GM12878 (cell line): ENCODE measurements around the gene HOXB1. TPM values are rescaled to one million over a fixed set of nuclear protein-coding genes. Genes with fewer than 3 reads are reported as not detected.
"Not testable (repeated sequence)": the region's sequence is repeated elsewhere in the genome, so short reads cannot be mapped to it uniquely, and the experiment has no call there.

ENCODE experiments used
- ATAC-seq: fragments of 200-7000 bp; cut with Tn5 transposase; 3 replicates; pipeline ENCODE4 v1.9.1; 2020; ENCODE audit warnings: mild to moderate bottlenecking, moderate library complexity
- BruUV-seq: library from RNA; stranded (reverse); fragments of 400-500 nt; replicated peaks from 2 replicates; lab custom pipeline; 2021; lab: Mats Ljungman, UMichigan
- CTCF ChIA-PET: fragments of 300-600 bp; sonication (Branson Sonifier 250); formaldehyde crosslinking; extraction: SDS; loops from one replicate; lab custom pipeline; 2021; ENCODE audit warnings: inconsistent platforms; lab: Yijun Ruan, JAX
- POLR2A ChIA-PET: fragments of 350-600 bp; formaldehyde crosslinking; extraction: SDS; loops from one replicate; lab custom pipeline; 2021; ENCODE audit warnings: inconsistent platforms; lab: Charles Lee
- RAD21 ChIA-PET: fragments of 300-600 bp; sonication (Branson Sonifier 250); formaldehyde crosslinking; loops from one replicate; lab custom pipeline; 2023; ENCODE audit warnings: antibody characterized with exemption; ENCODE audit not compliant: unreplicated experiment; lab: Charles Lee
- SMC1A ChIA-PET: fragments of 300-600 bp; sonication (Branson Sonifier 250); formaldehyde crosslinking; loops from one replicate; lab custom pipeline; 2023; ENCODE audit not compliant: unreplicated experiment, uncharacterized antibody; lab: Charles Lee
- DNase-seq: peaks from one replicate; pipeline ENCODE4 v3.0.0-alpha.2; 2011; ENCODE audit warnings: low read depth, low spot score
- FAIRE-seq: peaks from 3 replicates; lab custom pipeline; 2011; peaks lifted over from hg19 to GRCh38; lab: Jason Lieb, UNC
- H2AFZ ChIP-seq: 2 replicates; pipeline ENCODE4 v1.6.0; 2011; ENCODE audit warnings: low read depth, low read length, control low read depth; ENCODE audit not compliant: control insufficient read depth
- H3K27ac ChIP-seq: 2 replicates; pipeline ENCODE4 v1.5.1; 2011; ENCODE audit warnings: control low read depth; ENCODE audit not compliant: control insufficient read depth, insufficient read depth
- H3K27me3 ChIP-seq, 2 experiments: replicated peaks in 1 of 2; 2 replicates each; pipeline versions ENCODE4 v1.6.0 to v1.6.1; 2011; ENCODE audit warnings: low read length in 1 of 2; ENCODE audit not compliant: control insufficient read depth in 2 of 2, insufficient read depth in 2 of 2
- H3K36me3 ChIP-seq, 2 experiments: 2 replicates each; pipeline ENCODE4 v1.5.1; 2011; ENCODE audit warnings: low read length in 1 of 2; ENCODE audit not compliant: control insufficient read depth in 2 of 2, insufficient read depth in 2 of 2
- H3K4me1 ChIP-seq: 2 replicates; pipeline ENCODE4 v1.6.1; 2011; ENCODE audit warnings: mild to moderate bottlenecking, low read length, moderate library complexity, mixed read lengths; ENCODE audit not compliant: control insufficient read depth, insufficient read depth
- H3K4me2 ChIP-seq: 2 replicates; pipeline ENCODE4 v1.6.0; 2011; ENCODE audit warnings: control low read depth; ENCODE audit not compliant: control insufficient read depth, insufficient read depth
- H3K4me3 ChIP-seq: fragments of 200-600 bp; sonication (generic); 2 replicates; pipeline ENCODE4 v1.5.1; 2016
- H3K79me2 ChIP-seq: 2 replicates; pipeline ENCODE4 v1.6.0; 2011; ENCODE audit warnings: low read length; ENCODE audit not compliant: control insufficient read depth, insufficient read depth
- H3K9ac ChIP-seq: 2 replicates; pipeline ENCODE4 v1.8.0; 2011; ENCODE audit warnings: low read length, control low read depth, mixed read lengths; ENCODE audit not compliant: control insufficient read depth, insufficient read depth
- H3K9me3 ChIP-seq: replicated peaks from 3 replicates; pipeline ENCODE4 v1.5.1; 2011; ENCODE audit warnings: mild to moderate bottlenecking, low read length; ENCODE audit not compliant: control insufficient read depth, insufficient read depth
- H4K20me1 ChIP-seq: 2 replicates; pipeline ENCODE4 v1.6.0; 2011; ENCODE audit not compliant: control insufficient read depth, insufficient read depth
- WGBS: methylation state at CpG from one replicate; pipeline ENCODE4 v1.1.6; 2016; ENCODE audit warnings: low lambda C conversion rate; ENCODE audit not compliant: insufficient replicate concordance, insufficient coverage; ENCODE audit errors: missing lambda C conversion rate; 5-methylcytosine and 5-hydroxymethylcytosine counted together
- in situ Hi-C: fragments of 300-500 bp; cut with MboI; formaldehyde crosslinking; loops from 9 replicates; pipeline ENCODE4 v1.14.3; 2018; ENCODE audit warnings: mixed read lengths
- intact Hi-C: fragments of 100-400 bp; cut with micrococcal nuclease; formaldehyde crosslinking; loops from one replicate; pipeline ENCODE4 v1.14.2; 2022; ENCODE audit not compliant: unreplicated experiment
- polyA plus RNA-seq, 11 experiments: library from polyadenylated mRNA; depleted of rRNA in 4 of 11; unstranded in 6 of 11; stranded (reverse) in 5 of 11; fragments of >200 nt; fragmentation: Nextera tagmentation in 4 of 11; fragmentation: Illumina TruSeq in 1 of 11; extraction: Ambion mirVana in 4 of 11; extraction: Trizol in 1 of 11; gene quantifications; 1 replicate in 1 of 11; 2 replicates in 10 of 11; pipeline versions ENCODE4 v1.2.1 to v1.2.3, GENCODE V29; 2011 to 2016; ENCODE audit warnings: inconsistent platforms in 2 of 11, missing spikeins in 2 of 11, low read depth in 1 of 11
- total RNA-seq, 4 experiments: library from RNA; depleted of rRNA in 3 of 4; stranded (reverse); fragments of >200 nt in 3 of 4; fragmentation: Illumina TruSeq in 1 of 4; extraction: Trizol in 1 of 4; gene quantifications; 2 replicates each; pipeline versions ENCODE4 v1.2.1 to v1.2.3, GENCODE V29; 2013 to 2021
- TF ChIP-seq, protein P1 (sequence below): fragments of 450-650 bp; conservative IDR thresholded peaks from 2 replicates; pipeline ENCODE4 v1.6.1; 2017; ENCODE audit warnings: mild to moderate bottlenecking, moderate library complexity
- TF ChIP-seq, protein P2 (sequence below): IDR thresholded peaks from 2 replicates; pipeline ENCODE4 v1.6.1; 2011; ENCODE audit warnings: borderline replicate concordance, low read depth, mild to moderate bottlenecking, moderate library complexity, mixed read lengths, low read length; ENCODE audit not compliant: insufficient read depth; ENCODE audit errors: extremely low read length

Gene HOXB1
- total and polyA plus RNA-seq, 10 of the 15 experiments (the other 5 are each of a cell fraction or from before 2014, with no cell fraction given), result not detected

DNA sequence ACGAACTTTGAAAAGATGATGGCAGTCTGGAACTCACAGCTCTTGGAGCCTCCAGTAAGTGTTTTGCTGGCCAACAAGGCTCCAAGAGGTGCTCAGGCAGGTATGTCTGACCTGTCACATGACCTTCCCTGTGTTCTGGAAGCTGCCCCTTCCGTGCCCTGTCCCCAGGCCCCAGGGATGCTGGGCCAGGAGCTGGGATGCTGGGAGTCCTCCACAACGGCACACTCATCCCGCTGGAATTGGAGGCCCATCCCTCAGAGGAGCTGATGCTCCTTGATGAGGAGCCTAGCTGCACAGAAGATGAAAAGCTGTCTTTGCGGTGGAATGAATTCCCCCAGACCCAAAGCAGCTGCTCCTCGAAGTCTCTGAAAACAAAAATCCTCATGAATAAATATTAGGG lies 47.8 kb downstream of the HOXB1 start:
- Histone ChIP-seq H3K27me3 (no peaks in the 10 kb centered on the region), H3K36me3 (no peaks in the 10 kb centered on the region), H3K4me2 (no peak overlapping the region), H2AFZ (no peak overlapping the region), H3K9ac (no peak overlapping the region), H4K20me1 (no peaks in the 10 kb centered on the region), H3K27ac (no peak overlapping the region), H3K79me2 (no peaks in the 10 kb centered on the region), H3K9me3 (no peaks in the 10 kb centered on the region), H3K4me1 (peaks cover 25% of the 10 kb centered on the region), H3K4me3 (no peak overlapping the region)
- FAIRE-seq, result no peak
- ChIA-PET SMC1A (interaction anchor here (0.8 to 3.5 kb wide), 9 partner anchors 9 to 149 kb away, joined by 3 to 17 read pairs (median 5); no protein-coding TSS in a partner anchor), RAD21 (interaction anchor here (0.7 to 1.7 kb wide), 9 partner anchors 9 to 371 kb away, joined by 3 to 9 read pairs (median 3); no protein-coding TSS in a partner anchor), CTCF (interaction anchor here (0.6 to 2.9 kb wide), 8 partner anchors 9 to 593 kb away, joined by 4 to 13 read pairs (median 6); partner anchors contain the start of gene HOXB5), POLR2A (interaction anchor here (1.1 kb wide), 1 partner anchor 41 kb away, joined by 3 read pairs; no protein-coding TSS in a partner anchor)
- no peak for DNase-seq
- WGBS, result 57% methylated on average over 6 of the region's 6 CpGs
- no peak for ATAC-seq
- intact Hi-C loops (no loop called here), in situ Hi-C loops (no loop called here)
- BruUV-seq, result no TSS peak
- TF ChIP-seq, protein P1, sequence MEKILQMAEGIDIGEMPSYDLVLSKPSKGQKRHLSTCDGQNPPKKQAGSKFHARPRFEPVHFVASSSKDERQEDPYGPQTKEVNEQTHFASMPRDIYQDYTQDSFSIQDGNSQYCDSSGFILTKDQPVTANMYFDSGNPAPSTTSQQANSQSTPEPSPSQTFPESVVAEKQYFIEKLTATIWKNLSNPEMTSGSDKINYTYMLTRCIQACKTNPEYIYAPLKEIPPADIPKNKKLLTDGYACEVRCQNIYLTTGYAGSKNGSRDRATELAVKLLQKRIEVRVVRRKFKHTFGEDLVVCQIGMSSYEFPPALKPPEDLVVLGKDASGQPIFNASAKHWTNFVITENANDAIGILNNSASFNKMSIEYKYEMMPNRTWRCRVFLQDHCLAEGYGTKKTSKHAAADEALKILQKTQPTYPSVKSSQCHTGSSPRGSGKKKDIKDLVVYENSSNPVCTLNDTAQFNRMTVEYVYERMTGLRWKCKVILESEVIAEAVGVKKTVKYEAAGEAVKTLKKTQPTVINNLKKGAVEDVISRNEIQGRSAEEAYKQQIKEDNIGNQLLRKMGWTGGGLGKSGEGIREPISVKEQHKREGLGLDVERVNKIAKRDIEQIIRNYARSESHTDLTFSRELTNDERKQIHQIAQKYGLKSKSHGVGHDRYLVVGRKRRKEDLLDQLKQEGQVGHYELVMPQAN, result no peak
- TF ChIP-seq, protein P2, sequence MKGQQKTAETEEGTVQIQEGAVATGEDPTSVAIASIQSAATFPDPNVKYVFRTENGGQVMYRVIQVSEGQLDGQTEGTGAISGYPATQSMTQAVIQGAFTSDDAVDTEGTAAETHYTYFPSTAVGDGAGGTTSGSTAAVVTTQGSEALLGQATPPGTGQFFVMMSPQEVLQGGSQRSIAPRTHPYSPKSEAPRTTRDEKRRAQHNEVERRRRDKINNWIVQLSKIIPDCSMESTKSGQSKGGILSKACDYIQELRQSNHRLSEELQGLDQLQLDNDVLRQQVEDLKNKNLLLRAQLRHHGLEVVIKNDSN, result peak; percentile 27

DNA sequence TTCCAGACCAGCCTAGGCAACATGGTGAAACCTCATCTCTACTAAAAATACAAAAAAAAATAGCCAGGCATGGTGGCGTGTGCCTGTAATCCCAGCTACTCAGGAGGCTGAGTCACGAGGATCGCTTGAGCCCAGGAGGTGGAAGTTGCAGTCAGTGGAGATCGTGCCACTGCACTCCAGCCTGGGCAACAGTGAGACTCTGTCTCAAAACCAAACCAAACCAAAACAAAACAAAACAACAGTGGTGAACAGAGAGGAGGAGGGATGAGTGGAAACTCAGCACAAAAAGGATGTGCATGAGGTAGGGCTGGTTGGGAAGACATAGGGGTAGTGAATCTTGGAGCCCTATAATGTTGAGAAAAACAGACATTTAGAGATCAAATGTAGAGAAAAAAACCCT lies 48.5 kb downstream of the HOXB1 start:
- H3K4me3 ChIP-seq, FAIRE-seq, H3K4me2 ChIP-seq, DNase-seq, H3K36me3 ChIP-seq, H3K9ac ChIP-seq, BruUV-seq, H2AFZ ChIP-seq, ATAC-seq, in situ Hi-C loops, H4K20me1 ChIP-seq, H3K9me3 ChIP-seq, intact Hi-C loops, H3K27ac ChIP-seq, H3K27me3 ChIP-seq, H3K79me2 ChIP-seq: not testable (repeated sequence)
- ChIA-PET RAD21 (interaction anchor here (1.4 to 1.7 kb wide), 3 partner anchors 8 to 90 kb away, joined by 3 to 9 read pairs (median 4); no protein-coding TSS in a partner anchor), POLR2A (interaction anchor here (1.4 kb wide), 1 partner anchor 10 kb away, joined by 3 read pairs; no protein-coding TSS in a partner anchor), CTCF (interaction anchor here (0.6 to 2.9 kb wide), 7 partner anchors 10 to 592 kb away, joined by 3 to 13 read pairs (median 5); partner anchors contain the start of gene HOXB5), SMC1A (interaction anchor here (1.2 to 3.5 kb wide), 5 partner anchors 8 to 148 kb away, joined by 5 to 17 read pairs (median 6); no protein-coding TSS in a partner anchor)
- H3K4me1 ChIP-seq, result peaks cover 31% of the 10 kb centered on the region
- 33% methylated on average over 4 of the region's 4 CpGs for WGBS
